DND-41 (cell line): ENCODE measurements around the gene LYAR.
A peak's percentile ranks its signal among the peaks of the same experiment; 100 is the strongest.

Source experiments
- ATAC-seq: fragments of 200-7000 bp; cut with Tn5 transposase; 3 replicates; pipeline ENCODE4 v1.9.1; 2021; ENCODE audit warnings: low read depth; ENCODE audit not compliant: insufficient read depth
- DNase-seq: peaks from one replicate; pipeline ENCODE4 v3.0.0-alpha.2; 2020
- H2AFZ ChIP-seq: 2 replicates; pipeline ENCODE4 v1.6.0; 2012; ENCODE audit warnings: low read depth, low read length
- H3K27ac ChIP-seq: 2 replicates; pipeline ENCODE4 v1.5.1; 2012; ENCODE audit warnings: low read length, inconsistent platforms
- H3K27me3 ChIP-seq: fragments of 200-600 bp; sonication (generic); 2 replicates; pipeline ENCODE4 v1.6.0; 2012; ENCODE audit warnings: low read length, mild to moderate bottlenecking, inconsistent platforms; ENCODE audit not compliant: insufficient read depth, poor library complexity
- H3K36me3 ChIP-seq: 2 replicates; pipeline ENCODE4 v1.5.1; 2012; ENCODE audit warnings: low read length, inconsistent platforms; ENCODE audit not compliant: insufficient read depth
- H3K4me1 ChIP-seq: 2 replicates; pipeline ENCODE4 v1.5.1; 2012; ENCODE audit warnings: mild to moderate bottlenecking, low read length; ENCODE audit not compliant: insufficient read depth
- H3K4me2 ChIP-seq: 2 replicates; pipeline ENCODE4 v1.6.0; 2012; ENCODE audit warnings: mild to moderate bottlenecking, moderate library complexity, low read length, inconsistent platforms; ENCODE audit not compliant: insufficient read depth
- H3K4me3 ChIP-seq, 2 experiments: fragments of 200-600 bp in 1 of 2; shearing (Covaris generic) in 1 of 2; 2 replicates each; pipeline ENCODE4 v1.5.1; 2012 to 2016; ENCODE audit warnings: inconsistent platforms in 2 of 2, low read length in 2 of 2, mild to moderate bottlenecking in 2 of 2, low read depth in 1 of 2, moderate library complexity in 1 of 2
- H3K79me2 ChIP-seq: 2 replicates; pipeline ENCODE4 v1.6.0; 2012; ENCODE audit warnings: low read length, inconsistent platforms; ENCODE audit not compliant: insufficient read depth
- H3K9ac ChIP-seq: 2 replicates; pipeline ENCODE4 v1.6.0; 2012; ENCODE audit warnings: low read depth, mild to moderate bottlenecking, inconsistent platforms, low read length, moderate library complexity
- H3K9me3 ChIP-seq: 2 replicates; pipeline ENCODE4 v1.5.1; 2012; ENCODE audit warnings: low read length, moderate library complexity, mild to moderate bottlenecking, inconsistent platforms; ENCODE audit not compliant: insufficient read depth, severe bottlenecking
- H4K20me1 ChIP-seq: 2 replicates; pipeline ENCODE4 v1.6.0; 2012; ENCODE audit warnings: low read length; ENCODE audit not compliant: insufficient read depth
- CTCF ChIP-seq: IDR thresholded peaks from 2 replicates; pipeline ENCODE4 v1.5.1; 2012; ENCODE audit warnings: borderline replicate concordance, low read length, moderate library complexity, mild to moderate bottlenecking; ENCODE audit not compliant: poor library complexity, severe bottlenecking; ENCODE audit errors: extremely low read depth
- EZH2 ChIP-seq: IDR thresholded peaks from 3 replicates; pipeline ENCODE4 v1.6.1; 2012; ENCODE audit warnings: borderline replicate concordance, low read depth, mild to moderate bottlenecking, moderate library complexity, low read length, inconsistent platforms; ENCODE audit not compliant: severe bottlenecking

LYAR gene

GRCh38 chr4:4327652-4328121 is 37.7 kb upstream of the LYAR start:
- Histone ChIP-seq H3K9ac (no peak overlapping the region), H3K4me2 (no peak overlapping the region)

DNA sequence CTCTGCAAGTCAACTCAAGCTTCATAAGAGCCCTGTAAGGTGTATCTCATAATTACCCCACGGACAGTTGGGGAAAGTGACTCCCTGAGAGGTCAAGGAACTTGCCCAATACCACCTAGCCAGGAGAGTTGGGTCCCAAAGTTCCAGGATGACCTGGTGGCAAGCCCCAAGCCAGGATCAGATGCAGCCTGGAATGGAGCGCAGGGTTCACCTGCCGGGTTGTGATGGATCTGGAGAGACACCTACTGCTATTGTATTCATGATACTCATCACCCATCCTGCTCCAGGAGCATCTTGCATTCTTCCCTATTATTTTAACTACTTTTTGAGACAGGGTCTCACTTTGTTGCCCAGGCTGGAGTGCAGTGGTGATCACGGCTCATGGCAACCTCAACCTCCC is 36.2 kb upstream of the LYAR start:
- H3K9ac ChIP-seq: no peak overlapping the region
- no peak for DNase-seq
- no peaks in the 10 kb centered on the region for H3K4me1 ChIP-seq
- H3K4me3 ChIP-seq: no peak overlapping the region
- no peak overlapping the region for H3K27ac ChIP-seq
- peaks cover 14% of the 10 kb centered on the region for H3K36me3 ChIP-seq
- H3K27me3 ChIP-seq: no peaks in the 10 kb centered on the region
- ATAC-seq: no peak
- H3K79me2 ChIP-seq: no peaks in the 10 kb centered on the region
- no peaks in the 10 kb centered on the region for H3K9me3 ChIP-seq
- H3K4me2 ChIP-seq: no peak overlapping the region
- no peaks in the 10 kb centered on the region for H4K20me1 ChIP-seq
- no peak overlapping the region for H2AFZ ChIP-seq
- TF ChIP-seq EZH2 (no peak), CTCF (no peak)

More at GRCh38 chr4:4327652-4328121, 37.7 kb upstream of the LYAR start:
- no peaks in the 10 kb centered on the region for H3K27me3 ChIP-seq
- H3K79me2 ChIP-seq: no peaks in the 10 kb centered on the region
- H4K20me1 ChIP-seq: no peaks in the 10 kb centered on the region
- H2AFZ ChIP-seq: no peak overlapping the region
- DNase-seq (no peak), ATAC-seq (no peak)
- H3K36me3 ChIP-seq: 0 out of 2 replicates have a peak, but pooled peaks cover 1% of the 10 kb centered on the region
- no peaks in the 10 kb centered on the region for H3K4me1 ChIP-seq
- H3K9me3 ChIP-seq: no peaks in the 10 kb centered on the region
- no peak overlapping the region for H3K27ac ChIP-seq
- TF ChIP-seq EZH2 (no peak), CTCF (peak; percentile 11)
- H3K4me3 ChIP-seq: no peak overlapping the region

DNA sequence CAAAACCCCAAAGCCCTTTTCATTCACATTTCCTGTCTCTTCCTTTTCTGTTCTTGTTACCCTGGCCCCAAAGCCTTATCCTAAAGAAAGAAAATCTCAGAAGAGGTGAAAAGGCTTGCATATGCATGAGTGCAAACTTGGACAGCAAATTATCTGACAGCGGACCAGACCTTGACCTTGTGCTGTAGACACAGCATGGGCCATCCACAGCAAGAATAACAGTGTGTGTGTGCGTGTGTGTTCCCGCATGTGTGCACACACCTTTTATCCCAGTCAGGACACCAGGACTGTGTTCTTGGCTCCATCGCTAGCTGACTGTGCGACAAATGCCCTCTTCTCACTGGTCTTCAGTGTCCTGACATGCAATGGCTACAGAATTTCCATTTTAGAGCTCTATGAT is 35.4 kb upstream of the LYAR start:
- Histone ChIP-seq H3K4me1 (no peaks in the 10 kb centered on the region), H3K4me3 (no peak overlapping the region), H2AFZ (no peak overlapping the region), H4K20me1 (no peaks in the 10 kb centered on the region), H3K9me3 (no peaks in the 10 kb centered on the region), H3K27ac (no peak overlapping the region), H3K9ac (no peak overlapping the region), H3K79me2 (no peaks in the 10 kb centered on the region), H3K4me2 (no peak overlapping the region), H3K27me3 (no peaks in the 10 kb centered on the region), H3K36me3 (peaks cover 22% of the 10 kb centered on the region)
- ATAC-seq: no peak
- TF ChIP-seq CTCF (no peak), EZH2 (no peak)
- DNase-seq: no peak
